Dermis blood vessel endothelial cell (primary cell): ENCODE results near the gene SCPEP1. TPM values are rescaled to one million over a fixed set of nuclear protein-coding genes. Genes with fewer than 3 reads are reported as not detected.

Experiments used
- DNase-seq: peaks from one replicate; pipeline ENCODE4 v3.0.0; 2010
- total RNA-seq: library from RNA; depleted of rRNA; stranded (reverse); fragments of >200 nt; gene quantifications from 2 replicates; pipeline ENCODE4 v1.2.3, GENCODE V29; 2014

SCPEP1 gene
- total RNA-seq, 1 donor from 2014 or later, result 40.3 TPM

DNA sequence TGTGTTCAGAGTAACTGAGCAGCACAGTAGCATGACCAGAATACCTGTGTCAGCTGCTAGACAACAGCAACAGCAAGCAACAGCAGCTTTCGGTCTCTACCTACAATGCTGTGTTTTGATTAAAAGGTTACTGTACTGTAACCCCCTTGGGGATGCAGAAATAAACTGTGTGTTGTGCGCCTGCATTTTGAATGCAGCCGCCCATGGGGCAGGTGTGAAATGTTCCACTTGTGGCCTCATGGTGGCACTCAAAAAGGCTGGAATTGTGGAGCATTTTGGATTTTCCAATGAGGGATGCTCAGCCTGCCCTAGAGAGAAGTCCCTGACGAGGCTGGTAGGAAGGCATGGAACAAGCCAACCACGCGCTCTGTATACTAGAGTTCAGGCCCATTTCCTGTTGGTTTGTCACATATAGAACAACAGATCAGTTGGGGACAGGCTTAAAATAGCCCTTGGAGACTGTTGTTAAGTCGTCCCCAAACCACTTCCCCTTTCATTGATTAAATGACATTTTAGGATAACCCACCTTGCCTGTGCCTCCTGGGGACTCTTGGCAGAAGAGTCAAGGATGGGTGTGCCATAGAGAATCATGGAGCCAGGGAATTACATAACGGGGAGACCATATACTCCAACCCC lies 27.1 kb downstream of the SCPEP1 start:
- no peak for DNase-seq

DNA sequence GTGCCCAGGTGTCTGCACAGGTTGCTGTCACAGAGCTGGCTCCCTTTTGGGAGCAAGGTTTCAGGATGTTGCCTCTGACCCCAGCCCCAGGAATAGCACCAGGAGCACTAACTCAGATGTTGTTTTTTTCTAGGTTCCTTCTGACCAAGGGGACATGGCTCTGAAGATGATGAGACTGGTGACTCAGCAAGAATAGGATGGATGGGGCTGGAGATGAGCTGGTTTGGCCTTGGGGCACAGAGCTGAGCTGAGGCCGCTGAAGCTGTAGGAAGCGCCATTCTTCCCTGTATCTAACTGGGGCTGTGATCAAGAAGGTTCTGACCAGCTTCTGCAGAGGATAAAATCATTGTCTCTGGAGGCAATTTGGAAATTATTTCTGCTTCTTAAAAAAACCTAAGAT lies 28.1 kb downstream of the SCPEP1 start:
- DNase-seq, result no peak

DNA sequence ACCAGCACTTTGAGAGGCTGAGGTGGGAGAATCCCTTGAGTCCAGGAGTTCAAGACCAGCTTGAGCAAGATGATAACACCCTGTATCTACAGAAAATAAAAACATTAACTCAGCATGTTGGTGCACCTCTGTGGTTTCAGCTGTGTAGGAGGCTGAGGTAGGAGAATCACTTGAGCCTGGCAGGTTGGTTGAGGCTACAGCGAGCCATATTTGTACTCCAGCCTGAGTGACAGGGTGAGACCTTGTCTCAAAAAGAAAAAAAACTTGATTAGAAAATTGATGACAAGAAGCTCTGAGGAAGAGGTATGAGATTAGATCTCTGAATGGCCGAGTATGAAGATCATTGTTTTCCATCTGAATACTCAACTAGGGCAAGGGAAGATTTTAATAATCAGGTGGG lies 31.0 kb downstream of the SCPEP1 start:
- no peak for DNase-seq

DNA sequence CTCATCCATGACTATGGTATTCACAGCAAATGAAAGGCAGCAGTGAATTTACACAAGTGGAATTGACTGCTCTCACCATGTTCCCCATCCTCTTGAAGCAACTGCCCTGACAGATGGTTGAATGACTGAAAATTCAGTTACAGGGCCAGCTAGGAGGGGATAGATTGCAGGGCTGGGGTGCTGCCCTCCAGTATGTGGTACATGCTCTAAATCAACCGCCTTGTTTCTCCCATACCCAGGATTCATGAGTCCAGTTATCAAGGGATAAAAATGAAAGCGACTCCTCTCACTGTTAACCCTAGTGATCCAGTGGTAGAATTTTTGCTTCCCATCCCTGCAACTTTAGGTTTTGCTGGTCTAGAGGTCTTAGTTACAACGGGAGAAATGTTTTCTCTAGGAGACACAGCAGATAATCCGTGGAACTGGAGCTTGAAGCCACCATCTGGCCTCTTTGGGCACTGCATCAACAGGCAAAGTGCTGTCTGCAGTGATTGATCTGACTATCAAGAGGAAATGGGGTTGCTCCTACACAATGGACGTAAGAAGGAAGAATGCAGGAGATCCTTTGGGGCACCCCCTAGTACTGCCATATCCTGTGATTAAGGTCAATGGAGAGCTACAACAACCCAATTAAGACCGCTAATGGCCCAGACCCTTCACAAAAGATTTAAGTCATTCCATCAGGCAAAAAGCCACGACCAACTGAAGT lies 32.0 kb downstream of the SCPEP1 start:
- DNase-seq, result peak; percentile 75

DNA sequence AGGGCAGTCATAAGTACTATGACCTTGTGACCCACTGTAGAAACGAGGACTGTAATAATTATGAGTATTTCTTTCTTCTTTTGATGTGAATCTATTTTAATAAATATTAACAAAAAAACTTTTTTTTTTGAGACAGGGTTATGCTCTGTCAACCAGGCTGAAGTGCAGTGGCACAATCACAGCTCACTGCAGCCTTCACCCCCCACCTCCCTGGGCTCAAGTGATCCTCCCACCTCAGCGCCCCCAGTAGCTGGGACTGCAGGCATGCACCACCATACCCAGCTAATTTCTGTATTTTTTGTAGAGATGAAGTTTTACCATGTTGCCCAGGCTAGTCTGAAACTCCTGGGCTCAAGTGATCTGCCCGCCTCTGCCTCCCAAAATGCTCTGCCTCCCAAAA lies 32.6 kb downstream of the SCPEP1 start:
- DNase-seq, result no peak

DNA sequence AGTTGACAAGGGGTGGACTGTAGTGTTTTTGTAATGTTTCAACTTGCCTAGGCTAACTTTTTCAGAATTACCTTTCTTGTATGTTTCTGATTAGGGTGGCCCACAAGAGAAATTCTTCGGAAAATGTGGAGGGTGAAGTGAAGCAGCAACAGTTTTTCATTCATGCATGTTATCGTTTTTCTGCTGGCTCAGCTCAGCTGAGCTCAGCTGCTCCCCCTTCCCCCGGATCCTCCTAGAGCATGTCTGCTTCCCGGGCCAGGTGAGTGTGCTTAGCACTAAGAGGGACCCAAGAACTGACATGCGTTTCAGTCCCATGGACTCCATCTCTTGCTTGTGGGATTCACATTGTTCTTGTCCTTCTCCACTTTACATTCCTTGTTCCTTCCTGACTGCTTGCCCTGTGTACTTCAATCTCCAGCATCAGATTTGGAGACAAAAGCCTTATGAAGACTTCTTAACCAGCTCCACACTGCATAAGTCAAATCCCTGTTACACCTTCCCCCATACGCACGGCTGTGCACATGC lies 33.6 kb downstream of the SCPEP1 start:
- no peak for DNase-seq

DNA sequence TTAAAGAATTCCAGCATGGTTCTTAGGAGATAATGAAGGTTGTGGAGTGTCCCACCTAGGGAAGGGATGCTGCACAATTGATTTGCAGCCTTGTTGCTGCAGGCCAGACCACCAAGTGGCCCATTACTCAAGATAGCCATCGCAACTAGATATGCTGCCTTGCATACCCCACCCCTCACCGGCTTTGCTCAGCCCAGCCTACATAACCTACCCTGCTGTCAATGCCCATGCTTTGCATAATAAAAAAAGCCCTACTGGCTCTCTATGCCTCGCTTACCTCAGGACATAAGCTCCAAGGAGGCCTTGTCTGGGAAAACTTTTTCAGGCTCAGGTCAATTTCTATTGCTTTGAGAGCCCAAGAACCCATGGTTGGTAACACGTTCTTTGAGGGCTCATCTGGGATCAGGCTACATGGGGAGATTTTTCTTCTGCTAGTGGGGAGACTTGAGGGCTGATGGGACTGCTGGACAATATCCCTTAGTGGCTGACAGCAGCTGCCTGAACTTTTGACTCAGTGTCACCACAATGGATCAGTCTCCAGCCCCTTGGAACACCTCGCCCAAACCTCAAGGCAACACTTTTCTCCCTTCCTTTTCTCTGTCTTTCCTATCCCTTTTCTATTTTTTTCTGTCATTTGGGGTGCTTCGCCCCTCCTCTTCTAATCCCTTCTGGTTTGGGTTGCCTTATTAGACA lies 38.3 kb downstream of the SCPEP1 start:
- DNase-seq, result no peak

DNA sequence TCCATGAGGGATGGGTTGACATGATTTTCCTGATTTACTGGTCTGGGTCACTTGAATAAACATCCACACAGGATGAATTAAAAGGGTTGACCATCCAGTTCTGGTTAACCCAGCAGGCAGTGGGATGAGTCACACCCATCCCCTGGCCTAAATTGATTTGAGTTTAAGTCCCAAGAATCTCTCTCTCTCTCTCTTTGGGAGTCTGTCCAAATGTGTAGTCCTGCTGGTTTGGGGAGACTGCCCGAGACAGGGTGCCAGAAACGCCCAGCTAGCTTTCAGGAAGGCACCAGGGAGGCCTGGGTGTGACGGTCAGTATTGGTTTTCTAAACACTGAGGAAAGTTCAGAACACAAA lies 38.8 kb downstream of the SCPEP1 start:
- no peak for DNase-seq

DNA sequence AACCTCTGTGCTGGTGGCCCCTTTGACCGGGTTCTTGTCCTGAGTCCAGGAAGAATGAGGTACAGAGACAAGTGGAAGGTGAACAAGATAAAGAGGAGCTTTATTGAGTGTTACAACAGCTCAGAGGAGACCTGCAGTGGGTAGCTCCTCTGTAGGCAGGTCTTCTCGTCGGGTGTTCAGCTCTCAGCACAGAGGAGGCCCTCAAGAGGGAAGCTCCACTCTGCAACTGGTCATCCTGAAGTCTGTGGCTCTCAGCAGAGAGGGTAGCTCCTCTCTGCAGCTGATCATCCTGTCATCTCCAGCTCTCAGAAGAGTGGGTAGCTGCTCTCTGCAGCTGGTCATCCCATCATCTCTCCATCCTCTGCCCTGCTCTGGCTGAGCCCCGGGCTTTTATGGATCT lies 39.7 kb downstream of the SCPEP1 start:
- no peak for DNase-seq

DNA sequence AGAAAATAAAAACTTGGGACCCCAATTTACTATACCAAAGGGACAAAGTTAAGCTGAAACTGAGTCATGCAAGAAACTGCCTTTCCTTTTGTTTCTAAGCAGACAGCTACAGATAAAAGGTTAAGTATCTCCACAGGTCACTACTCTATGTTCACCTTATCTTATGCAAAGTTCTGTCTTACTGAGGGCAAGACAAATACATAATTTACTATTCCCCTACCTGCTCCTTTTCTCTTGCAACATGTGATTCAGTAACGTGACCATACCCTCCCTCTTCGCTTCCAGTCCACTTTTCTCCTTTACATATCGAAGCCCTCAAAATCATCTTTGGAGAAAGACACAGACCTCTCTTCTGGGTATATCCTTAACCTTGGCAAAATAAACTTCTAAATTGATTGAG lies 42.3 kb downstream of the SCPEP1 start:
- DNase-seq, result no peak

DNA sequence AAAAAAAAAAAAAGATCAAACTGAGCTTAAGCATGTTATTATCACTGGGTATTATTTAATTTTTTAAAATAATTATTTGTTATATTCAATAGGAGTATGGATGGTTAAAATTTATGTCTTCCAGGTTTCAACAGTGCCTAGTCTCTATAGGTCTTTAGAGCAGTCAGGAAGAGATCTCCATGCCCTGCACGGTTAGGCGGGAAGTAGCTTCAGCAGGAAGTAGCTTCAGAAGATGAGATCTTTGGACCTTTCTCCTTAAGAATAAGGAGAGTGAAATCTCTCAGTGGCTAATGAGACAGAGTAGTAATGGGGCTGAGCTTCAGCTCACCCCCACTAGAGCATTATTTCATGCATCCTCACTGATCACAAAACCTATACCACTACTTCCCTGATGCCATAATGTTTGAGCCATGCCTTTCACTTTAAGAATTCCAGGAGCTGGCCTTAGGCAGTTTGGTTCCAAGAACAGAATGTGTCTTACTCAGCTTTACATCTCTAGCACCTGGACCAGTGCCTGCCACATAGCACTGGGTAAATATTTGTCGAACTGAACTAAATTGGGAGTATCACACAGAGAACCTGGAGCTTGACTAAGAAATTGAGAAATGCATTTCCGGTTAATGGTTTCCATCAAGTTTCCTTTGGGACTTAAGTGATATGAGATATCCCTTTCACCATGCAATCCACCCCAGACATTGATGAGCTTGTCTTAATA lies 43.5 kb downstream of the SCPEP1 start:
- DNase-seq, result no peak

DNA sequence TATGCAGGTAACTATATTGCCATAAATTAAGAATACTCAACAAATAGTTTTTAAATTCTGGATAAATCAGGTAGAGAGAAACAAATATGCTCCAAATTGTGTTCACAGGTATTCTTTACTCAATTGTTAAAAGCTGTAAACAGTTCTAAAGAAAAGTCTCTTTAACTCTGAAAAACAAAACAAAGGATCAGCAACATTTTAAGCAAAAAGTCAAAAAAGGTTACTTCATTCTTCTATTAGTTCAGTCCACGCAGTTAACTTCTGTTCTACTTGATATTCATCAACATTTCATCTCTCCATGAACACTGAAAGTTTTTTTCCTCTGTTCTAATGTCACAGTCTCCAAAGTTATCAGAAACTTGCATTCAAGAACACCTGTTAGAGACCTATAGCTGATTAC lies 47.9 kb downstream of the SCPEP1 start:
- DNase-seq, result no peak

DNA sequence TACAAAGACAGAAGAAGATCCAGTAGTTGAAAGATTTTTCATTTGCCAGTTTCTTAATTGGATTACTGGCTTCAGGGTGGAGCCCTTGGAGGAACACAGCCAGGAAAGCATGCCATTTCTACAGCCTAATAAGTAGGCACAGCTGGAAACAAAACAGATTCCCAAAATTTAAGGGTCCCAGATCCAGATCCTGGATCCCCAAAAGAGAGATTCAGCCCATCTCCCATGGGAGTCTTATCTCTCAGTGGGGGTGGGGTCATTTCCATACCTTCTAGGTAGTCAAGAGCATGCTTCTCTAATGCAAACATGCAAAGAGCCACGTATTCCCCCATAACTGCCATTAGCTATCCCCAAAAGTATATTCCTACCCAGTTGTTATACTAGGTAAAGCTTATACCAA lies 49.9 kb downstream of the SCPEP1 start:
- no peak for DNase-seq

DNA sequence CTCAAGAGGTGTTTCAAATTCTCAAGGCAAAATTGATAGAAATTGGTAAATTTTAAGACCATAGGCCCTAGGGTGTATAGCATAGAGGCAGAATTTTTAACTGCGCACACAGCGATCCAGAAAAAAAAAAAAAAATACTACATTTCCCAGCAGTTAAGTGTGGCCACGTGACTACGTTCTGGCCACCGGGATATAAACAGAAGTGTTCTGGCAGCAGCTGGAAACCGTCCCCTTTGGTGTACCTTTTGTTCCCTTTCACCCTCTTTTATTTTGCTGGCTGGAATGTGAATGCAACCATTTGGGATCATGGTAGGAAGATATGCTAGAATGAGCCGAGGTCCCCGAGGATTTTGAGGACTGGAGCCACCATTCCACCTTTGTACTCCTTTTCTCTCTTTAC lies 54.4 kb downstream of the SCPEP1 start:
- no peak for DNase-seq

DNA sequence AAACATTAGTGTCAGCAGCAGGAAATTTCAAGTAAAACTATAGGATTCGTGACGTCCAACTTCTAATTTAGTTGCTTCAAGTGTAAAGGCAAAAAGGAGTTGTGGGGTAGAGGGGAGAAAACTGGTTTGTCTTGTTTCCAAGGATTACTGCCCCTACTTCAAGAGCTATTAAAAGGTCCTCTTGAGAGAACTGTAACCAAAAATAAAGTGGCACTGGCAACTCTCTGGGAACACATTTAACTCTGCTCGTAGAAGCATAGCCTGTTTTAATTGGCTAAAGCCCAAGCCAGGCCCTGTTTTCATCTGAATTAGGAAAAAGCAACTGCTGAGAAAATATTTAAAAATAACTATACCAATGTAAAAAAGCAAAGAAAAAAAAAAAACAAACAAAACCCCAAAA lies 55.4 kb downstream of the SCPEP1 start:
- no peak for DNase-seq

DNA sequence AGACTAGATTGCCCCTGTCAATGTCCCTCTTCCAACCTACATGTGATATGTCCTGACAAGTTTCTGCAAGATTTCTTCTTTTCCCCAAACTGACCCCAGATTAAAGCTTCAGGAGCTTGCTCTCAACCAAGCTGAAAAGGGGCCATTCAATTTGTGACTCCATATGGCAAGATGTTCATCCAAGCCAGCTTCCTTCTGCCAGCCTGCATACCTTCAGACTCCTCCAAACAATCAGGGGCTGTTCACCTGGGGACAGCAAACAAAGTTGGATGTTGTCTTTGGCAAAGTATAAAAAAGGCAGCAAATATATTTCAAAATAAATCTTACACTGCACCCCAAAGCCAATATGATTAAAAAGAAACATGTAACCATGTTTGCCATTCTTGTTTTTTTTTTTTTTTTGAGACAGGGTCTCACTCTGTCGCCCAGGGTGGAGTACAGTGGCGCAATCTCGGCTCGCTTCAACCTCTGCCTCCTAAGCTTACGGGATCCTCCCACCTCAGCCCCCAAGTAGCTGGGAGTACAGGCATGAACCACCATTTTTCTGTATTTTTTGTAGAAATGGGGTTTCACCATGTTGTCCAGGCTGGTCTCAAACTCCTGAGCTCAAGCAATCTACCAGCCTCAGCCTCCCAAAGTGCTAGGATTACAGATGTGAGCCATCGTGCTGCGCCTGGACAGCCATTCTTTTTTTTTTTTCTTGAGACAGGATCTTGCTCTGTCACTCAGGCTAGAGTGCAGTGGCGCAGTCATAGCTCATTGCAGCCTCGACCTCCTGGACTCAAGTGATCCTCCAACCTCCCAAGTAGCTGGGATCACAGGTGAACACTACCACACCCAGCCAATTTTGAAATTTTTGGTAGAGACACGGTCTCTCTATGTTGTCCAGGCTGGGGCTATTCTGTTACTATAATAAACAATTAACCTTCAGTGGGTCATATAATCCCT lies 57.1 kb downstream of the SCPEP1 start:
- DNase-seq, result no peak

DNA sequence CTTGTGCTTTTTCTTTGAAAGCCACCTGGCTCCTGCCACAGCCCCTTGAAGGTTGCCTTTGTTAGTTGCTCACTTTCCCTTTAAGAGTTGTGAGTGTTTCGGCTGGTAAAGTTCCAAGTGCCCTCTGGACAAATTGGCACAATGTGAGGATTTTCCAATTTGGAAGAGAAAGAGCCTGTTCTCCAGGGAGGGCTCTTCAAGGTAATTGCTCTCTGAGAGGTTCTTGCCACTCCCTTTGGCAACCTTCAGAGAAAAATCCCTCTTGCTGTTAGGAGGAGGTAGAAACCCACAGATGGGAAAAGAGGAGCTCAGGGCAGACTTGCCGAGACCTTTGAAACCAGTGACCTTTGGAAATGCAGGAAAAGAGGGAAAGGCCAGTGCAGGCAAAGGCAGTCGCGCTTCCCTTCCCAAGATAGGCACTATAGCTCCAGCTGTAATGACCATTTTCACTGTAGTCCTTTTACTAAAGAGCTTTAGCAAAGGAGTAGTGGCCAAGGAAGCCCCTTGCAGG lies 58.1 kb downstream of the SCPEP1 start:
- DNase-seq, result no peak

DNA sequence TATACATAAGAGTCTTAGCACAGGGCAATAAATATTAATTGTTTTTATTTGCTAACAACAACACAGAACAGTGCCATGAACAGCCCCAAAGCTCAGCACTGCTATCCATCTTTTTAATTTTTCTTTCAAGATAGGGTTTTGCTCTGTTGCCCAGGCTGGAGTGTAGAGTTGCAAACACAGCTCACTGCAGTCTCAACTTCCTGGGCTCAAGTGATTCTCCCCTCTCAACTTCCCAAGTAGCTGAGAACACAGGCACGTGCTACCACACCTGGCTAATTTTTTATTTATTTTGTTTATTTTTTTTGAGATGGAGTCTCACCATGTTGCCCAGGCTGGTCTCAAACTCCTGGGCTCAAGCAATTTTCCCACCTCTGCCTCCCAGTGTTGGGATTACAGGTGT lies 59.5 kb downstream of the SCPEP1 start:
- DNase-seq, result no peak

DNA sequence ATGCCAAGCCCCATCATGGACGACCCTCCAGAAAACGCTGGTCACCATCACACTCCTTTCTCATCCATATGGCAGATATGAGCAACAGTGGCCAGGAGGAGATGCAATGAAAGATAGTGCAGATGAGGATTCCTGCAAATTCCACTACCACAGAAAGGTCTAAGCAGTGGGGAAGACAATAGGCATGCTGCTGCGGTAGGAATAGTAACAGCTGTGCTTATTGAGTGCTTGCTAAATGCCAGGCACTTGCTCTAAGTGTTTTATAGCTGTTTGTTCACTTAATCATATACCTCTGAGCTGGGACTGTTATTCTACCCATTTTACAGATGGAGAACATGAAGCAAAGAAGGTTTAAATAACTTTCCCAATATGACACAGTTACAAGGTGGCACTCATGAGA lies 60.6 kb downstream of the SCPEP1 start:
- no peak for DNase-seq

DNA sequence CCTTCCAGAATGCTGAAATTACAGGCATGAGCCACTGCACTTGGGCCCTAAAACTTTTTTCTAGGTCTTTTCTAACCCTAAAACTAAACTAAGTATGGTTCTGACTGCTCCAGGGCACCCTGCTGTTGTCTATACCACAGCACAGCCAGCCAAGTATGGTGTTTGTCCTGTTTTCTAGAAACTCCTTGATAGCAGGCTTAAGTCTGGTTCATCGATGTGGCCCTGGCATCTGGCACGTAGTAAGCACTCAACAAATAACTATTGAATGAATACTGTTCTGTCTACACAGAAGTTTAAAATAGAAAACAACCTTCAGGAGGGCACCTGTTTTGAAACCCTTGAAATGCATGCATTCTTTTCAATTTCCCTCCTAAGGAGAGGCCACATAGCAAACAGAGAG lies 62.6 kb downstream of the SCPEP1 start:
- DNase-seq, result no peak

DNA sequence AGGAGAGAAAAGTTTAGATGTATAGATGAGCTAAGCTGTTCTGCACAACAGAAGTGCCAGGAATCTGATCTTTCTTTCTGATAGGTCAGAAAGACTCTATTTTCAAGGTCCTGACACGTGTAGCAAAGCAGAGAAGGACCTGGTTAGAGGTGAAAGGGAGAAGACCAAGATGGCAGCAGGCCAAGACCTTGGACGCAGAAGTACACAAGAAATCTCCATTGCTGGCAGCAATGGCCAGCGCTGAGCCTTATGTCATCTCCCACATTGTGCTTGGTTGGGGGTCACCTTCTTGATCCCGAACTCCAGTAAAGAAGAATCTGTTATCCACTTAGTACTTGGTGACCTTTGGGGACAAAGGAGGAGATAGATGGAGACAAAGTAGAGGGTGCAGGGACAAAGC lies 65.3 kb downstream of the SCPEP1 start:
- DNase-seq, result no peak
